Fibroblast of lung (primary cell): ENCODE results near the gene GCLM.
"Not testable (repeated sequence)": the region's sequence is repeated elsewhere in the genome, so short reads cannot be mapped to it uniquely, and the experiment has no call there.

Source experiments
- CTCF ChIP-seq, 2 donors: IDR thresholded peaks in 1 of 2; conservative IDR thresholded peaks in 1 of 2; 1 replicate in 1 of 2; 2 replicates in 1 of 2; pipeline ENCODE4 v1.5.1; 2011 to 2012; ENCODE audit warnings: low read length in 2 of 2, control low read depth in 1 of 2, inconsistent platforms in 1 of 2, low read depth in 1 of 2, mild to moderate bottlenecking in 1 of 2
- EZH2 ChIP-seq: IDR thresholded peaks from 2 replicates; pipeline ENCODE4 v1.5.1; 2012; ENCODE audit warnings: low read length, control low read depth, mild to moderate bottlenecking; ENCODE audit errors: missing control alignments

GRCh38 chr1:93910880-93911279 lies 1.6 kb upstream of the GCLM start:
- not testable (repeated sequence) for TF ChIP-seq CTCF (conservative IDR thresholded peaks at IDR 0.05 in 1 of 2, IDR thresholded peaks at IDR 0.05 in 1 of 2; ENCODE audit: low read depth in 1 of 2, low read length in 2 of 2); EZH2
